ENCODE results near the gene WDR43. TPM values are rescaled to one million over a fixed set of nuclear protein-coding genes. Genes with fewer than 3 reads are reported as not detected.
"Not testable (repeated sequence)": the region's sequence is repeated elsewhere in the genome, so short reads cannot be mapped to it uniquely, and the experiment has no call there.

Gene WDR43
- total RNA-seq, 1 donor = 79.3 TPM

GRCh38 chr2:28976584-28976983 lies 82.1 kb downstream of the WDR43 start:
- H3K27ac ChIP-seq (ENCODE audit: low read depth, low read length) = no peak overlapping the region

GRCh38 chr2:28977176-28977875 lies 82.9 kb downstream of the WDR43 start:
- H3K36me3 ChIP-seq (ENCODE audit: insufficient read depth, low read length) = no peaks in the 10 kb centered on the region
- H3K9me3 ChIP-seq (ENCODE audit: low read depth, low read length) = no peaks in the 10 kb centered on the region
- H3K4me1 ChIP-seq (ENCODE audit: insufficient read depth, low read length) = no peaks in the 10 kb centered on the region
- DNase-seq (ENCODE audit: insufficient read length, low spot score, missing footprints) = peak; percentile 17
- H4K20me1 ChIP-seq (ENCODE audit: insufficient read depth, low read length) = no peaks in the 10 kb centered on the region
- H3K27ac ChIP-seq (ENCODE audit: low read depth, low read length) = no peak overlapping the region
- H3K27me3 ChIP-seq (ENCODE audit: insufficient read depth, low read length) = peaks cover 5% of the 10 kb centered on the region
- H3K4me3 ChIP-seq (ENCODE audit: insufficient read depth, low read length) = no peak overlapping the region
- H2AFZ ChIP-seq (ENCODE audit: low read length) = no peak overlapping the region
- TF ChIP-seq CTCF (IDR thresholded peaks at IDR 0.05; ENCODE audit: extremely low read depth, low read depth, low read length) = no peak
- H3K4me2 ChIP-seq (ENCODE audit: insufficient read depth, low read length) = no peak overlapping the region
- H3K79me2 ChIP-seq (ENCODE audit: insufficient read depth, low read length) = no peaks in the 10 kb centered on the region

More at GRCh38 chr2:28976584-28976983, 82.1 kb downstream of the WDR43 start:
- Histone ChIP-seq H3K4me1 (ENCODE audit: insufficient read depth, low read length) (no peaks in the 10 kb centered on the region), H3K9me3 (ENCODE audit: low read depth, low read length) (no peaks in the 10 kb centered on the region), H3K4me3 (ENCODE audit: insufficient read depth, low read length) (no peak overlapping the region), H4K20me1 (ENCODE audit: insufficient read depth, low read length) (no peaks in the 10 kb centered on the region), H2AFZ (ENCODE audit: low read length) (no peak overlapping the region), H3K4me2 (ENCODE audit: insufficient read depth, low read length) (no peak overlapping the region), H3K27me3 (ENCODE audit: insufficient read depth, low read length) (peaks cover 7% of the 10 kb centered on the region), H3K79me2 (ENCODE audit: insufficient read depth, low read length) (no peaks in the 10 kb centered on the region), H3K36me3 (ENCODE audit: insufficient read depth, low read length) (no peaks in the 10 kb centered on the region)
- DNase-seq (ENCODE audit: insufficient read length, low spot score, missing footprints) = peak; percentile 55
- no peak for TF ChIP-seq CTCF (IDR thresholded peaks at IDR 0.05; ENCODE audit: extremely low read depth, low read depth, low read length)

GRCh38 chr2:28978001-28978400 lies 83.5 kb downstream of the WDR43 start:
- not testable (repeated sequence) for H3K36me3 ChIP-seq (ENCODE audit: insufficient read depth, low read length); H3K4me3 ChIP-seq (ENCODE audit: insufficient read depth, low read length); H4K20me1 ChIP-seq (ENCODE audit: insufficient read depth, low read length); H3K9me3 ChIP-seq (ENCODE audit: low read depth, low read length); H2AFZ ChIP-seq (ENCODE audit: low read length); H3K4me2 ChIP-seq (ENCODE audit: insufficient read depth, low read length); H3K27me3 ChIP-seq (ENCODE audit: insufficient read depth, low read length); DNase-seq (ENCODE audit: insufficient read length, low spot score, missing footprints); H3K79me2 ChIP-seq (ENCODE audit: insufficient read depth, low read length); H3K27ac ChIP-seq (ENCODE audit: low read depth, low read length); H3K4me1 ChIP-seq (ENCODE audit: insufficient read depth, low read length)

- Histone ChIP-seq H3K4me2 (ENCODE audit: insufficient read depth, low read length) (no peak overlapping the region), H3K4me1 (ENCODE audit: insufficient read depth, low read length) (no peaks in the 10 kb centered on the region), H3K36me3 (ENCODE audit: insufficient read depth, low read length) (no peaks in the 10 kb centered on the region), H3K9me3 (ENCODE audit: low read depth, low read length) (no peaks in the 10 kb centered on the region), H3K4me3 (ENCODE audit: insufficient read depth, low read length) (no peak overlapping the region), H3K27ac (ENCODE audit: low read depth, low read length) (no peak overlapping the region), H4K20me1 (ENCODE audit: insufficient read depth, low read length) (no peaks in the 10 kb centered on the region), H2AFZ (ENCODE audit: low read length) (no peak overlapping the region), H3K79me2 (ENCODE audit: insufficient read depth, low read length) (no peaks in the 10 kb centered on the region), H3K27me3 (ENCODE audit: insufficient read depth, low read length) (no peaks in the 10 kb centered on the region)
- peak; percentile 26 for DNase-seq (ENCODE audit: insufficient read length, low spot score, missing footprints)
- TF ChIP-seq CTCF (IDR thresholded peaks at IDR 0.05; ENCODE audit: extremely low read depth, low read depth, low read length) = no peak
Measured at GRCh38 chr2:28978606-28979005, 84.1 kb downstream of the WDR43 start.

Measured in osteoblast (primary cell).